Effector memory CD8-positive, alpha-beta T cell (primary cell): ENCODE measurements around the gene OSBPL5.

Experiments
- ATAC-seq: fragments of 150-1000 bp; cut with Tn5 transposase; replicated peaks from 2 replicates; pipeline ENCODE4 v1.10.0; 2021; ENCODE audit warnings: mild to moderate bottlenecking, moderate library complexity
- DNase-seq, 3 experiments: peaks; one replicate each; pipeline ENCODE4 v3.0.0; 2021
- H3K27ac Mint-ChIP-seq, 2 donors: one replicate each; pipeline ENCODE4 v1.8.0; 2022; ENCODE audit warnings: mild to moderate bottlenecking in 2 of 2, mixed read lengths in 2 of 2, moderate library complexity in 2 of 2
- H3K27me3 Mint-ChIP-seq, 2 donors: one replicate each; pipeline ENCODE4 v1.8.0; 2022; ENCODE audit warnings: mixed read lengths in 2 of 2
- H3K36me3 Mint-ChIP-seq: one replicate; pipeline ENCODE4 v1.8.0; 2022; ENCODE audit warnings: mild to moderate bottlenecking, moderate library complexity, mixed read lengths; ENCODE audit not compliant: insufficient read depth
- H3K4me1 Mint-ChIP-seq, 2 donors: one replicate each; pipeline ENCODE4 v1.8.0; 2022; ENCODE audit warnings: low read depth in 2 of 2, mixed read lengths in 2 of 2
- H3K4me3 Mint-ChIP-seq, 2 donors: one replicate each; pipeline ENCODE4 v1.8.0; 2022; ENCODE audit warnings: mild to moderate bottlenecking in 2 of 2, mixed read lengths in 2 of 2, moderate library complexity in 2 of 2
- H3K9me3 Mint-ChIP-seq, 2 donors: one replicate each; pipeline ENCODE4 v1.8.0; 2022; ENCODE audit warnings: mixed read lengths in 2 of 2

OSBPL5 gene

DNA sequence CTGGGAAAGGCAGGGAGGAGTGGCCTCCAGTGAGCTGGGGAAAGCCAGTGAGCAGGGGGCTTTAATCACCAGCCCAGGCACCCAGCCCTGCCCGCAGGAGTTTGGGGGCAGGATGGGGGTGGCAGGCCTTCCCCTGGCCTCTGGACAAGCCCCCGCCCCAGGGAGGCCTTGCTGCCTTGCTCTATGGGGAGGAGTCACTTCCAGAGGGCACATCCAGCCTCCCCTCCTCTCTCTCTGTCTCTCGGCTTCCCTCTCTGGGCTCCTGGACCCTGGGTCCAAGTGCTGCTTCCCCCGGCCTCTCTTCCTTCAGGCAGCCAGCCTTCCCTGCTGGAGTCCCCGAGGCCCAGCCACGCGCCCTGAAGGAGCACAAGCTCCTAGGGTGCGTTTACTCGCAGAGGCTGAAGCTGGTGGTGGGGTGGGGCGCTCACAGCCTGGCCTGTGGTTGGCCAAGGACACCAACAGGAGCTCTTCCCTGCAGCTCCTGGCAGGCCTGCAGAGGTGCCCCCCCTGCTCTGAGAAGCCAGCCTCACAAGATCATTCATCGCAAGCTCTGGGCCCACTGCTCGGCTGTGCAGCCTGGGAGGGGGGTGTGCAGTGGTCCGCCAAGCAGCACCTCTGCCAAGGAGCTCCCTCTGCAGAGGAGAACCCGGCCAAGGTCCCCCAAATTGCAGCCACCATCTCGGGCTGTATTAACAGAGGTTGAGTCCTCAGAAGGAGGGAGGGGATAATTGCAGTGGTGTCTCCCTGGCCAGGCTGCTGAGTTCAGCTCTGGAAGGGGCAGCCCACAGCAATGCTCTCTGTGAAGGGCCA, 25.4 kb downstream of the OSBPL5 start:
- DNase-seq, result no peak
- Mint-ChIP-seq H3K27me3 (no peaks in the 10 kb centered on the region), H3K4me3 (no peak overlapping the region), H3K27ac (peak overlapping the region; percentile 73 to 86), H3K4me1 (peaks cover 35 to 51% of the 10 kb centered on the region in 2 donors), H3K9me3 (no peaks in the 10 kb centered on the region), H3K36me3 (peaks cover 8% of the 10 kb centered on the region)
- ATAC-seq, result no peak

DNA sequence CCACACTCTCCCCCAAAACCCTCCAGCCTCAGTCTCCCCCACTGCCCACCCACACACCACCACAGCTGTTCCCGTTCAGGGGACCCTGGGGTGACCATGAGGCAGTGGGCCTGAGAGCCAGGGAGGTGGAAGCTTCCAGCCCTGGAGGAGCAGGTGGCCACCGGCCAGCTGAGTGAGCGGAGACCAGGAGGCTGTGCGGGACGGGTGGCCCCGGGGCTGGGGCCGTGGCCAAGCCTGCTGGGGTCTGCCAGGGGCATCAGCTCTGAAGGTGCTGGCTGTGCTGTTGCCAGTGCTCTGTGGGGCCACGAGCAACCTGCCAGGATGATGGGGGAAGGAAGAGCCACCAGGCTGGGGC, 26.0 kb downstream of the OSBPL5 start:
- Mint-ChIP-seq H3K27ac (peak overlapping the region in 1 of 2 donors; percentile 86), H3K27me3 (no peaks in the 10 kb centered on the region), H3K4me3 (peak overlapping the region in 1 of 2 donors; percentile 22), H3K9me3 (no peaks in the 10 kb centered on the region), H3K36me3 (peaks cover 8% of the 10 kb centered on the region), H3K4me1 (peaks cover 35 to 52% of the 10 kb centered on the region in 2 donors)
- no peak for DNase-seq
- no peak for ATAC-seq

GRCh38 chr11:3138178-3139085, 26.7 kb downstream of the OSBPL5 start:
- no peaks in the 10 kb centered on the region for H3K27me3 Mint-ChIP-seq
- H3K4me1 Mint-ChIP-seq, result peaks cover 35 to 52% of the 10 kb centered on the region in 2 donors
- H3K9me3 Mint-ChIP-seq, result no peaks in the 10 kb centered on the region
- H3K27ac Mint-ChIP-seq, result peak overlapping the region in 1 of 2 donors; percentile 86
- H3K36me3 Mint-ChIP-seq, result peaks cover 8% of the 10 kb centered on the region
- DNase-seq (no peak), ATAC-seq (no peak)
- H3K4me3 Mint-ChIP-seq, result peak overlapping the region in 1 of 2 donors; percentile 74

DNA sequence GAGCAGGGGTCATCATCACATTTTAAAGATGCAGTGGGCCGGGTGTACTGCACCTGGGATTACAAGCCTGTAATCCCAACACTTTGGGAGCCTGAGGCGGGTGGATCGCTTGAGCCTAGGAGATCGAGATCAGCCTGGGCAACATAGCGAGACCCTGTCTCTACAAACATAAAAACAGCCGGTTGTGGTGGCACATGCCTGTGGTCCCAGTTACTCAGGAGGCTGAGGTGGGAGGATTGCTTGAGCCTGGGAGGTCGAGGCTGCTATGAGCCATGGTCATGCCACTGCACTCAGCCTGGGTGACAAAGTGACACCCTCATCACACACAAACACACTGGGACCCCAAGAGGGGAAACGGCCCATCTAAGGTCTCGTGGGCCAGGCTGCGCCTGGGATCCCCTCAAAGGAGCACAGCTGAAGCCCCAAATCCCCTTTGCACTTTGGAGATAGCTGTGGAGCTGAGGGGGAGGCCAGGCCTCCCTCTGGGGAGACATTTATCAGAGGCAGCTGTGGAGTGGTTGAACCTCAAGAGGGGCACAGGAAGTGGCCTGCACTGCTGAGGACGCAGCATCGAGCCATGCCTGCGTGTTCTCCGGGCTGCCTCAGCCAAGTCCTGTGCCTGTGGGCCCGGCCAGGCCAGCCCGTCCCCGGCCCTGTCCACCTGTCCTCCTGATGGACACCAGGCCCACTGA, 27.5 kb downstream of the OSBPL5 start:
- peaks cover 35 to 52% of the 10 kb centered on the region in 2 donors for H3K4me1 Mint-ChIP-seq
- peaks cover 8% of the 10 kb centered on the region for H3K36me3 Mint-ChIP-seq
- H3K27me3 Mint-ChIP-seq, result no peaks in the 10 kb centered on the region
- no peak for DNase-seq
- peak overlapping the region; percentile 84 to 86 for H3K27ac Mint-ChIP-seq
- no peaks in the 10 kb centered on the region for H3K9me3 Mint-ChIP-seq
- H3K4me3 Mint-ChIP-seq, result peak overlapping the region; percentile 60 to 74
- ATAC-seq, result peak; percentile 39

DNA sequence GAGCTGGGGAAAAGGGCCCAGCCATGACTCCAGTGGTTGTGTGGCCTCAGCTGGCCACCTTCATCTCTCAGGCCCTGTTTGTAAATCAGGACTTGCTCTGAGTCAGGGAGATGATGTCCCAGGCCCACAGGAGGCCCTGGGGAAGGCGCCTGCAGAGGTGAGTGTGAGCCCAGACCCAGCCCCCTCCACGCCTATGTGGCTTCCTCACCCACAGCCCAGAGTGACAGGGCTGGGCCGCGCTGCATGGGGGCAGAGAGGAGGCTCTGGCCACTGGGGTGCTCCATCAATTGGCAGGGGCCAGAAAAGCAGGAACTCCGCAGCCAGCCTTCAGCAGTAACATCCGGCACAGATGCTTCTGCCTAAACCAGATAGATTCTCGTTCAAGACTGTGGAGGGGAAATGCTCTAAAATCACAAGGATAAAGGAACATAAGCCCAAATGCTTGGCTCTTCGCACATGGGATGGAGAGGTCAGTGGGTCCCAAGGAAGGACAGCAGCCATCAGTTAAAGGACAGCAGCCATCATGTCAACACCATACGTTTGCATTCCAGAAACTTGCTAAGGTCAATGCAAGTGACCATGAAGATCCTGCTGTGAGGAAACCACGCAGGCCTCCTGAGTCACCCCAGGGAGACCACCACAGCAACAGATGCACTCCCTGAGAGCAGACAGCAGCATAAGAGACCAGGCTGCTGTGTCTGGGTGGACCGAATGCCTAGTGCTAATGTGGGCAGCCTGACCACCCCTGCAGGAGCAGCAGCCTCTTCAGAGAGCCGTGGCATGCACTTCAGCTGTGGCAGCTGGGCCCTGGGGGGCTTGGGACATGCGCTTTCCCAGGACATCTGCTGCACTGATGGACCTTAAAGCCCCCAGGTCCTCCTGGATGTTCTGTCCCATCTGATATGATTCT, 28.3 kb downstream of the OSBPL5 start:
- peak overlapping the region; percentile 60 to 74 for H3K4me3 Mint-ChIP-seq
- H3K9me3 Mint-ChIP-seq, result no peaks in the 10 kb centered on the region
- H3K36me3 Mint-ChIP-seq, result peaks cover 6% of the 10 kb centered on the region
- H3K4me1 Mint-ChIP-seq, result peaks cover 34 to 47% of the 10 kb centered on the region in 2 donors
- H3K27ac Mint-ChIP-seq, result peak overlapping the region; percentile 6 to 84
- no peaks in the 10 kb centered on the region for H3K27me3 Mint-ChIP-seq
- DNase-seq (peak; percentile 17 to 34 (median 30)), ATAC-seq (peak; percentile 76)

- no peaks in the 10 kb centered on the region for H3K27me3 Mint-ChIP-seq
- H3K4me1 Mint-ChIP-seq, result peaks cover 38 to 49% of the 10 kb centered on the region in 2 donors
- ATAC-seq (peak; percentile 73), DNase-seq (peak; percentile 25 to 45 (median 38))
- H3K4me3 Mint-ChIP-seq, result peak overlapping the region; percentile 60 to 74
- no peaks in the 10 kb centered on the region for H3K9me3 Mint-ChIP-seq
- peak overlapping the region; percentile 6 to 84 for H3K27ac Mint-ChIP-seq
- peaks cover 4% of the 10 kb centered on the region for H3K36me3 Mint-ChIP-seq
Measured at GRCh38 chr11:3135481-3136440, 29.3 kb downstream of the OSBPL5 start.

DNA sequence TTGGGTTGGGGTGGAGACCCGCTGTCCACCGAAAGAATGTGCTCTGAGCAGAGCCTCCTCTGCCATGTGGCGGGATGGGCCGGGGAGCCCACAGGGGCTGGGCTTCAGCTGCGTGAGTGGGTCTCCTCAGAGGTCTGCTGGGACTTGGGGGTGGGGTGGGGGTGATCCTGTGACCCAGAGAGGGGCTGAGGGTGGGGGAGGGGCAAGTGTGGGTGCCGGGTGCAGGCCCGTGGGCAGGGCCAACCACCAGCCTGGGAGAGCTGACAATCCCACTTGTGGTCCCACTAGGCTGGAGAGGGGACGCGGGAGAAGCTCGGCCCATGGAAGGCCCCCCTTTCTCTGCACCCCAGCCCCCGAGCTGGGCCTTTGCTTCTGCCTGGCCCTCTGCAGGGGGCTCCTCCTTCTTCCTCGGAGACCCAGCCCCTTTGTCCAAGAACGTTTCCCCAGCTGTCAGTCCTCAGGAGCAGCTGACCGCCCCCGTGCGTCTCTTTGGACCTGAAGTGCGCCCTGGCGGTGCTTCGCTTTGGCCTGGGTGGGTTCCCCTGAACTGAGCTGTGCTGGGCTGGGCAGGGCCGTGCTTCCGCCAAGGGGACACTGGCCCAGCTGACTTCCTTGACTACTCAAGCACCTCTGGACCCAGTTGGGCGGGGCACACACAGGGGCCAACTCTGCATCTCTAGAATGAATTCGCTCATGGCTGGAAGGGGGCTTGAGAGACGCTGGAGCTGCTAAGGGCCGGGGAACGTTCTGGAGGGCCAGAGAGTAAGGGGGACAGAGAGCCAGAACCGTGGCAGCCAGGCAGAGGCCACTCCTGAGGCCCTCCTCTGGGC, 30.2 kb downstream of the OSBPL5 start:
- H3K9me3 Mint-ChIP-seq, result no peaks in the 10 kb centered on the region
- H3K4me3 Mint-ChIP-seq, result peak overlapping the region; percentile 60 to 74
- H3K27me3 Mint-ChIP-seq, result no peaks in the 10 kb centered on the region
- ATAC-seq (no peak), DNase-seq (no peak)
- peaks cover 37 to 49% of the 10 kb centered on the region in 2 donors for H3K4me1 Mint-ChIP-seq
- peaks cover 4% of the 10 kb centered on the region for H3K36me3 Mint-ChIP-seq
- peak overlapping the region; percentile 6 to 84 for H3K27ac Mint-ChIP-seq

DNA sequence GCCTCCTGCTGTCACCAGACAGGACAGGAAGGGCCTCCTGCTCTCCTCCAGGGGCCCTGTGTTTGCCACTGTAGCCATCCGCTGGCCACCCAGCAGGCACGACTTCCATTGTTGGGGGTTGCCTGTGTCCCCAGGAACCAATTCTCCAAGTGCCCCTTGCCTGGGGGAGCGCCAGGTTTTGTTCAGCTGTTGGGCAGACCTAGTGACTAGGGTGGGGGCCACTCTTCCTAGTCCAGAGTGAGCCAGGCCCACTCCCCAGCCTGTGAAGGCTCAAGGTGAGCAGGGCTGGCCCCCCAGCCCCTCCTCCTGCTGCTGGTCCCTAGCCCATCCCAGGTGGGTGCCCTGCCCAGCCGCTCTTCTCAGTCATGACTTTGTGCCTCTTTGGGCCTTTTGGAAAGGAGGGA, 30.9 kb downstream of the OSBPL5 start:
- no peak for ATAC-seq
- DNase-seq, result no peak
- Mint-ChIP-seq H3K36me3 (peaks cover 4% of the 10 kb centered on the region), H3K9me3 (no peaks in the 10 kb centered on the region), H3K27ac (peak overlapping the region in 1 of 2 donors; percentile 44), H3K4me3 (no peak overlapping the region), H3K4me1 (peaks cover 34 to 47% of the 10 kb centered on the region in 2 donors), H3K27me3 (no peaks in the 10 kb centered on the region)

DNA sequence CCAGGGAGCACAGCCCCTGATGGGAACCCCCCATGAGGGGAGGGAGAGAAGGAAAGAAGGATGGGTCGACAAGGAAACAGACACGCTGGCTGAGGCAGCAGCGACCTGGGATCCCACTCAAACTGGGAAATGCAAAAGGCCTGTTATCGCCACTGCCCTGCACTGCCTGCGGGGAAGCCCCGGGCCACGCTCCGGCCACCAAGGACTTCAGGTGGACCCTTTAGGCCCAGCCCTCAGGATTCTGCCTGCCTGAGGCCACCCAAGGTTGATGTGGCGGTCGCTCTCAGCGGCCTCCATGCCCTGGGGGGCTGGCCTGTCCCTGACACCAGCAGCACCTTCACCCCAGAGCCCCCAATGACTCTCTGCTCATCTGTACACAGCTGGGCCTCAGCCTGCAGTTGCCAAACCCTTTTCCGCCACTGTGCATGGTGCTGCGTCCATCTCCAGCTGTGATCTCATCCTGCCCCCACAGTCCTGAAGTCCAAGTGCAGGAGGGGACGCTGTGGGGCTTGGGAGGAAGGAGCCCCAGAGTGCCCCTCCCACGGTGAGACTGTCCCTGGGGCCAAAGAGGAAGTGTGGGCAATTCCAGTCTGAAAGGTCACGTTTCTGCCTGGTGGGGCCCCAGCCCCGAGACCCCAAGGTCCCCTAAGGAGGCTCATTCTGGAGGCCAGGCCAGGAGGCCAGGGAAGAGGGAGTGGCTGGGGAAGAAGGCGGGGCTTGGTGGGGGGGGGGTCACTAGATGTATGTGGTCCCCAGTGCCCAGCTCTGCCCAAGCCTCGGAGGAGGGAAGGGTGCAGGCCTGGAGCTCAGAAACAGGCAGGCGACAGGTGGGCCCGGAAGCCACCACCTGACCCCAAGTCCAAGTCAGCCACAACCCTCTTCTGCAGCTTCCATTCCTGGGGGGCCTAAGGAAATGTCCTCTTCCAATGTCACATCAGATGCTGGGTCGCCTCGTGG, 31.6 kb downstream of the OSBPL5 start:
- DNase-seq, result no peak

GRCh38 chr11:3132831-3133260, 32.3 kb downstream of the OSBPL5 start:
- Mint-ChIP-seq H3K27me3 (no peaks in the 10 kb centered on the region), H3K9me3 (no peaks in the 10 kb centered on the region), H3K27ac (no peak overlapping the region), H3K4me1 (peaks cover 34 to 44% of the 10 kb centered on the region in 2 donors), H3K36me3 (peaks cover 4% of the 10 kb centered on the region), H3K4me3 (peak overlapping the region in 1 of 2 donors; percentile 38)
- no peak for DNase-seq
- no peak for ATAC-seq

More for the DNA sequence above, 31.6 kb downstream of the OSBPL5 start:
- ATAC-seq, result no peak
- Mint-ChIP-seq H3K4me1 (peaks cover 34 to 44% of the 10 kb centered on the region in 2 donors), H3K36me3 (peaks cover 4% of the 10 kb centered on the region), H3K27ac (peak overlapping the region in 1 of 2 donors; percentile 44), H3K27me3 (no peaks in the 10 kb centered on the region), H3K9me3 (no peaks in the 10 kb centered on the region), H3K4me3 (peak overlapping the region in 1 of 2 donors; percentile 38)
